SK-N-SH (cell line): ENCODE measurements around the gene MANEAL. TPM values are rescaled to one million over a fixed set of nuclear protein-coding genes. Genes with fewer than 3 reads are reported as not detected.

Experiments
- CTCF ChIA-PET: fragments of 300-600, 350-600 bp; formaldehyde crosslinking; extraction: SDS; loops from one replicate; lab custom pipeline; 2021; lab: Yijun Ruan, JAX
- POLR2A ChIA-PET: fragments of 350-600 bp; sonication (Branson Sonifier 250); formaldehyde crosslinking; extraction: SDS; loops from one replicate; lab custom pipeline; 2020; ENCODE audit warnings: antibody characterized with exemption, inconsistent platforms; lab: Yijun Ruan, JAX
- DNase-seq: peaks from one replicate; pipeline ENCODE4 v3.0.0; 2012
- H2AFZ ChIP-seq: fragments of 200-600 bp; sonication (generic); 2 replicates; pipeline ENCODE4 v1.8.1; 2016; ENCODE audit warnings: antibody characterized with exemption, mild to moderate bottlenecking, low read depth
- H3F3A ChIP-seq: fragments of 200-600 bp; sonication (generic); replicated peaks from 2 replicates; pipeline ENCODE3; 2016; ENCODE audit warnings: antibody characterized with exemption, mild to moderate bottlenecking; ENCODE audit not compliant: insufficient read depth
- H3K27ac ChIP-seq, 2 experiments: fragments of 200-500 bp in 1 of 2; fragments of 200-600 bp in 1 of 2; sonication (Bioruptor generic) in 1 of 2; sonication (generic), shearing (Covaris generic) in 1 of 2; 2 replicates each; pipeline versions ENCODE4 v1.5.1 to v1.6.1; 2014 to 2016; ENCODE audit warnings: low read depth in 2 of 2, inconsistent platforms in 1 of 2, low read length in 1 of 2, mild to moderate bottlenecking in 1 of 2, mixed read lengths in 1 of 2
- H3K27me3 ChIP-seq: fragments of 200-600 bp; sonication (generic), shearing (Covaris generic); 2 replicates; pipeline ENCODE4 v1.6.1; 2016; ENCODE audit warnings: mixed run types; ENCODE audit not compliant: insufficient read depth
- H3K36me3 ChIP-seq, 2 experiments: fragments of 200-500 bp in 1 of 2; fragments of 200-600 bp in 1 of 2; sonication (Bioruptor generic) in 1 of 2; sonication (generic) in 1 of 2; replicated peaks in 1 of 2; 2 replicates each; pipeline versions ENCODE3 to v1.5.1; 2014 to 2016; ENCODE audit warnings: low read length in 1 of 2, mild to moderate bottlenecking in 1 of 2; ENCODE audit not compliant: insufficient read depth in 2 of 2, control insufficient read depth in 1 of 2
- H3K4me1 ChIP-seq, 2 experiments: fragments of 200-500 bp in 1 of 2; fragments of 200-600 bp in 1 of 2; sonication (Bioruptor generic) in 1 of 2; sonication (generic), shearing (Covaris generic) in 1 of 2; 2 replicates each; pipeline versions ENCODE4 v1.5.1 to v1.6.1; 2014 to 2016; ENCODE audit warnings: low read depth in 1 of 2, low read length in 1 of 2, mixed run types in 1 of 2; ENCODE audit not compliant: insufficient read depth in 2 of 2, control insufficient read depth in 1 of 2
- H3K4me2 ChIP-seq: fragments of 200-600 bp; sonication (generic), shearing (Covaris generic); 2 replicates; pipeline ENCODE4 v1.6.1; 2017; ENCODE audit warnings: mixed run types
- H3K4me3 ChIP-seq, 2 experiments: fragments of 200-500 bp in 1 of 2; fragments of 200-600 bp in 1 of 2; sonication (Bioruptor generic) in 1 of 2; sonication (generic), shearing (Covaris generic) in 1 of 2; 2 replicates each; pipeline versions ENCODE4 v1.5.1 to v1.8.1; 2014 to 2016; ENCODE audit warnings: low read depth in 2 of 2, inconsistent platforms in 1 of 2, low read length in 1 of 2, mild to moderate bottlenecking in 1 of 2, mixed read lengths in 1 of 2, moderate library complexity in 1 of 2
- H3K79me2 ChIP-seq: fragments of 200-600 bp; sonication (generic); 2 replicates; pipeline ENCODE4 v1.8.1; 2017; ENCODE audit warnings: mild to moderate bottlenecking; ENCODE audit not compliant: insufficient read depth
- H3K9ac ChIP-seq: fragments of 200-600 bp; sonication (generic); 2 replicates; pipeline ENCODE4 v1.6.1; 2017; ENCODE audit warnings: mixed run types
- H3K9me2 ChIP-seq: fragments of 200-600 bp; sonication (generic); 2 replicates; pipeline ENCODE4 v1.6.1; 2017; ENCODE audit warnings: mixed run types
- H3K9me3 ChIP-seq: fragments of 200-600 bp; sonication (generic); 2 replicates; pipeline ENCODE4 v1.6.1; 2017; ENCODE audit warnings: mixed run types, mild to moderate bottlenecking, moderate library complexity
- H4K20me1 ChIP-seq: fragments of 200-600 bp; sonication (generic); 2 replicates; pipeline ENCODE4 v1.6.1; 2017; ENCODE audit warnings: mild to moderate bottlenecking, mixed run types; ENCODE audit not compliant: insufficient read depth
- CHD2 ChIP-seq: fragments of 150-350 bp; IDR thresholded peaks from 2 replicates; pipeline ENCODE4 v1.6.1; 2018; ENCODE audit warnings: low read length; ENCODE audit not compliant: partially characterized antibody
- EP300 ChIP-seq, 2 experiments: IDR thresholded peaks; 2 replicates each; pipeline versions ENCODE4 v1.4.0 to v1.6.1; 2012; ENCODE audit warnings: borderline replicate concordance in 1 of 2, low read depth in 1 of 2, low read length in 1 of 2
- FOSL2 ChIP-seq: IDR thresholded peaks from 2 replicates; pipeline ENCODE4 v1.4.0; 2012; ENCODE audit warnings: low read depth, mild to moderate bottlenecking, moderate library complexity, borderline replicate concordance
- FOXJ3 ChIP-seq: sonication (generic); formaldehyde crosslinking; IDR thresholded peaks from 2 replicates; pipeline ENCODE4 v1.5.1; 2020; ENCODE audit warnings: mild to moderate bottlenecking, missing genetic modification reagents
- FOXM1 ChIP-seq: IDR thresholded peaks from 2 replicates; pipeline ENCODE4 v1.4.0; 2012; ENCODE audit warnings: low read depth, mild to moderate bottlenecking
- GABPA ChIP-seq: IDR thresholded peaks from 2 replicates; pipeline ENCODE4 v1.4.0; 2012; ENCODE audit warnings: low read depth, mild to moderate bottlenecking
- IRF3 ChIP-seq: fragments of 150-350 bp; IDR thresholded peaks from 2 replicates; pipeline ENCODE4 v1.6.1; 2016; ENCODE audit warnings: mild to moderate bottlenecking, low read depth, low read length
- MEF2A ChIP-seq: IDR thresholded peaks from 2 replicates; pipeline ENCODE4 v1.4.0; 2012; ENCODE audit warnings: low read depth, borderline replicate concordance
- NRF1 ChIP-seq: IDR thresholded peaks from 2 replicates; pipeline ENCODE4 v1.6.1; 2012; ENCODE audit warnings: low read depth, mild to moderate bottlenecking, low read length
- PBX3 ChIP-seq: IDR thresholded peaks from 2 replicates; pipeline ENCODE4; 2012
- POLR2AphosphoS5 ChIP-seq: IDR thresholded peaks from 2 replicates; pipeline ENCODE4 v1.6.1; 2012; ENCODE audit warnings: low read depth, low read length
- REST ChIP-seq: IDR thresholded peaks from 2 replicates; pipeline ENCODE4 v1.6.1; 2012; ENCODE audit warnings: mild to moderate bottlenecking, low read depth, low read length, moderate library complexity
- RFX5 ChIP-seq: IDR thresholded peaks from 2 replicates; pipeline ENCODE4 v1.6.1; 2012; ENCODE audit warnings: mild to moderate bottlenecking, improper control_type of control experiment, low read length
- RXRA ChIP-seq: IDR thresholded peaks from 2 replicates; pipeline ENCODE4 v1.4.0; 2012; ENCODE audit warnings: low read depth, mild to moderate bottlenecking, borderline replicate concordance
- SMC3 ChIP-seq: IDR thresholded peaks from 2 replicates; pipeline ENCODE4 v1.6.1; 2012; ENCODE audit warnings: low read depth, low read length, improper control_type of control experiment
- TEAD4 ChIP-seq: IDR thresholded peaks from 2 replicates; pipeline ENCODE4 v1.4.0; 2012; ENCODE audit warnings: mild to moderate bottlenecking, borderline replicate concordance; ENCODE audit not compliant: insufficient read depth
- WGBS: methylation state at CpG from one replicate; pipeline ENCODE4 v1.1.6; 2017; ENCODE audit warnings: low lambda C conversion rate; 5-methylcytosine and 5-hydroxymethylcytosine counted together
- polyA plus RNA-seq, 3 experiments: library from polyadenylated mRNA; depleted of rRNA; stranded (reverse); fragments of >200 nt; gene quantifications; 2 replicates each; pipeline ENCODE4 v1.2.3, GENCODE V29; 2012
- TF ChIP-seq, protein P1 (sequence below): fragments of 150-350 bp; IDR thresholded peaks from 2 replicates; pipeline ENCODE4 v1.6.1; 2017; ENCODE audit warnings: antibody characterized with exemption, low read length, low read depth, borderline replicate concordance
- TF ChIP-seq, protein P2 (sequence below): IDR thresholded peaks from 2 replicates; pipeline ENCODE4 v1.4.0; 2012; ENCODE audit warnings: low read depth, borderline replicate concordance

Gene MANEAL
- polyA plus RNA-seq, 1 of the 3 experiments (the other 2 are of a cell fraction) = 2.7 TPM

DNA sequence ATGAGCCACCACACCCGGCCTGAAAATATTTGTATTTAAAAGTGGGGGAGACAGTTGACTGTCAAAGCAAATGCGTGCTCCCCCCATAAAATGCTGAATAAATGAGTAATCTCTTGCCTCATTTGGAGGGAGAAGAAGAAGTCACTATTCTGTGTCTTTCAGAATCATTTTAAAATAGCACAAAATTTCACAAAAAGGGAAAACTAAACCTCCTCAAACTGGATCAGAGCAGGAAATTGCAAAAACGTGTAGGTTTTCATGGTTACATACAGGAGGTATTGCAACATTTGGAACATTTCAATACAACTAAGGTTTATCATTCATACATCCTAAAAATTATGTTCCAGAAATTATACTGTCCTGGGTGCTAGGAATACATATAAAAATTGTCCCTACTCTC is 52.1 kb downstream of the MANEAL start:
- H3K27ac ChIP-seq = no peak overlapping the region
- no peak overlapping the region for H3K4me2 ChIP-seq
- no peaks in the 10 kb centered on the region for H3K27me3 ChIP-seq
- no peaks in the 10 kb centered on the region for H3F3A ChIP-seq
- no peak for TF ChIP-seq NRF1
- TF ChIP-seq RXRA = no peak
- no peak for TF ChIP-seq POLR2AphosphoS5
- TF ChIP-seq GABPA = no peak
- no peak for TF ChIP-seq REST
- TF ChIP-seq FOSL2 = no peak
- TF ChIP-seq FOXJ3 (CRISPR knock-in tag) = no peak
- TF ChIP-seq TEAD4 = no peak
- TF ChIP-seq, protein P1, sequence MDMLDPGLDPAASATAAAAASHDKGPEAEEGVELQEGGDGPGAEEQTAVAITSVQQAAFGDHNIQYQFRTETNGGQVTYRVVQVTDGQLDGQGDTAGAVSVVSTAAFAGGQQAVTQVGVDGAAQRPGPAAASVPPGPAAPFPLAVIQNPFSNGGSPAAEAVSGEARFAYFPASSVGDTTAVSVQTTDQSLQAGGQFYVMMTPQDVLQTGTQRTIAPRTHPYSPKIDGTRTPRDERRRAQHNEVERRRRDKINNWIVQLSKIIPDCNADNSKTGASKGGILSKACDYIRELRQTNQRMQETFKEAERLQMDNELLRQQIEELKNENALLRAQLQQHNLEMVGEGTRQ = no peak
- TF ChIP-seq PBX3 = no peak
- no peak for TF ChIP-seq SMC3
- no peak for TF ChIP-seq FOXM1
- TF ChIP-seq CHD2 = no peak
- TF ChIP-seq, protein P2, sequence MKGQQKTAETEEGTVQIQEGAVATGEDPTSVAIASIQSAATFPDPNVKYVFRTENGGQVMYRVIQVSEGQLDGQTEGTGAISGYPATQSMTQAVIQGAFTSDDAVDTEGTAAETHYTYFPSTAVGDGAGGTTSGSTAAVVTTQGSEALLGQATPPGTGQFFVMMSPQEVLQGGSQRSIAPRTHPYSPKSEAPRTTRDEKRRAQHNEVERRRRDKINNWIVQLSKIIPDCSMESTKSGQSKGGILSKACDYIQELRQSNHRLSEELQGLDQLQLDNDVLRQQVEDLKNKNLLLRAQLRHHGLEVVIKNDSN = no peak
- no peak for TF ChIP-seq IRF3
- TF ChIP-seq EP300 (IDR thresholded peaks at IDR 0.05; ENCODE audit: borderline replicate concordance in 1 of 2, low read depth in 1 of 2, low read length in 1 of 2) = no peak
- no peak for TF ChIP-seq RFX5
- no peak for TF ChIP-seq MEF2A
- ChIA-PET POLR2A (no interaction called here), CTCF (interaction anchor here (1.5 to 3.2 kb wide), 2 partner anchors 14 to 25 kb away, joined by 3 to 11 read pairs; partner anchors contain the start of gene MTF1)
- H3K9me3 ChIP-seq = no peaks in the 10 kb centered on the region
- H3K9ac ChIP-seq = no peak overlapping the region
- no peak overlapping the region for H2AFZ ChIP-seq
- peaks cover 30 to 33% of the 10 kb centered on the region in 2 experiments for H3K36me3 ChIP-seq
- DNase-seq = no peak
- peaks cover 0 to 5% of the 10 kb centered on the region in 2 experiments; a peak in 1 of 4 replicates for H3K4me1 ChIP-seq
- peaks cover 43% of the 10 kb centered on the region for H4K20me1 ChIP-seq
- 94% methylated on average over 3 of the region's 3 CpGs for whole genome bisulfite sequencing
- H3K79me2 ChIP-seq = peaks cover 85% of the 10 kb centered on the region
- no peaks in the 10 kb centered on the region for H3K9me2 ChIP-seq
- no peak overlapping the region for H3K4me3 ChIP-seq
